HG02588 (cell line): Measurements from ENCODE around the gene HECW1.

Source experiments
- ATAC-seq: cut with Tn5 transposase; IDR thresholded peaks from one replicate; pipeline ENCODE4 v1.9.1; 2021; ENCODE audit warnings: mild to moderate bottlenecking, moderate library complexity; ENCODE audit not compliant: unreplicated experiment

HECW1 gene

DNA sequence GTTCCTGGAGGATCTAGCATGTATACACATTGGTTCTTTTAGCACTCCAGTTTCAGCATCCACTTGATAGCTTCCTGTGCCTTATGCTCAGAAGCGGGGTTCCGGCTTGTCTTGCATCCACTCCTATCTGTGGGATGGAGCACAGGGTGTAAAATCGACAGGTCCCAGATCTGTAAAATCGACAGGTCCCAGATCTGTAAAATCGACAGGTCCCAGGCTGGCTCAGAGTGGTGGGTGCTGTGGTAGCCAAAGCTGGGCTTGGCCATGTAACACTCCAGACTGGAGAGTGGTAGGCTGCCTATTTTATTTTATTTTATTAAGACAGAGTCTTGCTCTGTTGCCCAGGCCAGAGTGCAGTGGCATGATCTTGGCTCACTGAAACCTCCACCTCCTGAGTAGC lies 30.3 kb downstream of the HECW1 start:
- no peak for ATAC-seq

- no peak for ATAC-seq
These were observed 31.6 kb downstream of the HECW1 start for GRCh38 chr7:43143918-43144589.

DNA sequence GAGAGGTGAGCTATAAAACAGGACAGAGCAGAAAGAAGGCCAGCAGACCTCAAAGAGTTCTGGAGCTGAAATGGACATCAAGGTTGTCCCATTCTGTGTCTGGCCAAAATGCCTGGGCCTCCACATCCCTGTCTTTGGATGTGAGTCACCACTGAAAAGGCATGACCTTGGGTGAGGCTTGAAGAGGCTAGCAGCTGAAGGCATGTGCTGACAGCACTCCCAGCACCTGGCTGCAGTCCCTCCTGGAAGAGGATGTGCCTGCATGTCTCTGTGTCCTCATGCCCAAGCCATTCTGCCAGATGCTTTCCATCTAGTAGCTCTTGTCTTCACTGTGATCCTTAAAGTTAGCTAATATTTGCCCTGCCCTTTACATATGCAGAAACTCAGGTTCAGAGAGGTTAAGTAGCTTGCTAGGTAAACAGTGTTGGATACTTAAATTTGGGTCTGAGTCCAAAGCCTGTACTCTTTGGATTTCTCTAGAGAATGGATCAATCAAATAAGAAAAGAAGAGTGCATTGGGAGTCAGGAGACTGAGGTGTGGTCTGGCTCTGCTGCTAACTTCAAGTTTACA lies 35.8 kb downstream of the HECW1 start:
- ATAC-seq, result no peak

DNA sequence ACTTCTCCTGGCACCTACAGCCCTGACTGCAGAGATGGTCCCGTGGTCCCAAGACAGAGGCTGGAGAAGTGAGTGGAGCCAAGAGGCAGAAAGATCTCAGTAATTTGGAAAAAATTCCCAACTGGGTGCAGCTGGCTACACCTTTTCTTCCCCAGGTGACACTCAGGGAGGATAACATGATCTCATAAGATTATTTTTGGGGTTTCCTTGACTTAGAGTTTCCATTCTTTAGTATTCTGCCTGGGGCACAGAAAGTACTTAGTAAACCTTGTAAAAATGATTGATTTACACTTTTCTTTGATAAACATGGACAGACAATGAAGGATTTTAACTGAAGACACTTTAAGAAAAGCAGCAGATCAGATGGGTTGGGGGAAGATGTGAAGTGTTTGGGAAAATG lies 38.6 kb downstream of the HECW1 start:
- no peak for ATAC-seq

DNA sequence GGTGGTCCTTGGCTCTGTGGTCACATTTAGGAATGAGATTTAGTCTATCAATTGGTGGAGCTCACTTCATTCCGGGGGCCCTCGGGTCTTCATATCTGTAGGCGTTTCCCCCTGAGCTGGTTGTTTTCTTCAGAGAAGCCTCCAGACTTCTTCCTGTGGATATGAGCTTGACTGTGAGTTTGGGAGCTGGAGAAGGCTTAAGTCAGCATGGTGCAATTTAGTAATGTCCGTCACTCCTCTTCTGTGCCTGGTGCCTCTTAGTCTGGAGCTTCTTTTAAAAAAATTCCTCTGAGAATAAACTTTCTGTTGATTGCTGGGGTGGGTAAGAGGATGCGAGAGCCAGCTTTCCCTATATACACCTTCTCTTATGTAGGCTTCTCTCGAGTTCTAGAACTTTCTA lies 40.2 kb downstream of the HECW1 start:
- no peak for ATAC-seq

DNA sequence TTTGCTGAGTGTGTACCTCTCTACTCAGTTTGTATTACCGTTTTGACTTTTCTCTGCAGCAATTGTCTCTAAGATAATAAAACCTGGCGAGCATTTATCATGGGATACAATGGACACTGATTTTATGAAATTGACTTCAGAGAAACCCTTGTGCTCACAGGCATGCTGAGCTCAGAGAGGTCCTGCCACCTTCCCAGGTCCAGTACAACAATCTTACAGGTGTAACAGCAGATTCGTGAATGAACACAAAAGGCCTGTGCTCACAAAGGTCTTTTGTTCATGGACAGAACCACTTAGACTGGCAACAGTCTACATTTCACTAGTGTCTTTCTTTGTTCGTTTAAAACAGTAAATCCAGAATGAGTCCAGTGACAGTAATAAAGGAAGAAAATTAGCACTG lies 43.2 kb downstream of the HECW1 start:
- ATAC-seq, result no peak

DNA sequence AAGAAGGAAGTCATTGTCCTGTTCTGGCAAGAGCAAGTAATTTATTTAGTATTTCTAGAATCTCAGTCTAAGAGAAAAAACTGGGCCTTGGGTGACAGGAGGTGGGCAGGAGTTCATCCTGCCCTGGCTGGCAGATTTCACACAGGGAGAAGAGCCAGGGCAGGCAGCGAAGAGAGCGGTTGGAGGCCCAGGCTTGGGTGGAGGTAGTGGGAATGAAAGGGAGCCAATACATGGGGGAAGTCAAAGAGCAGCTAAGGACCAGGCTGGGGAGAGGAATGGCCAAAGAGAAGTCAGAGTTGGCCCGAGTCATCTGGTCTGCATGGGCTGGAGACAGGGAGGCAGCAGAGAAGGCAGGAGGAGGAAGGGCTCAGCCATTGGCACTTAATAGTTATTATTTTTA lies 51.4 kb downstream of the HECW1 start:
- no peak for ATAC-seq

GRCh38 chr7:43164757-43165156 lies 52.3 kb downstream of the HECW1 start:
- peak; percentile 94 for ATAC-seq

- ATAC-seq, result no peak
These were observed 54.2 kb downstream of the HECW1 start for GRCh38 chr7:43166686-43167085.

DNA sequence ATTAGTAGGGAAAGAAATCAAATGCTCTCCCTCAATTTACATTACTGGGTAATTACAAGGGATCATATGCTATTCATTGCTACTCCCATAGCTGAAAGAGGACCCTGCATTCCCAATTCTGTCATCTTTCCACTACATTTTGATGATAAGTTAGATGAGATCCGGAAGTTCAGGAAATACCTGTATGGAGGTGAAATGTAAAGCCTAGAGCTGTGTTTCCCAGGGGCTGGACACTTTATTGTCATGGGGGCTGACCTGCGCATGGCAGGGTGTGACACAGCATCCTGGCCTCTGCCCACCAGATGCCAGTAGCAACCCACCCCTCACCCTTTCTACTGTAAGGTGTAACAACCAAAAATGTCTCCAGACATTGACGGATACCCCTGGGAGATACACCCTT lies 56.6 kb downstream of the HECW1 start:
- ATAC-seq, result no peak

- no peak for ATAC-seq
These were observed 58.1 kb downstream of the HECW1 start for GRCh38 chr7:43170571-43170970.

- ATAC-seq, result no peak
These were observed 63.2 kb downstream of the HECW1 start for GRCh38 chr7:43175570-43176200.

DNA sequence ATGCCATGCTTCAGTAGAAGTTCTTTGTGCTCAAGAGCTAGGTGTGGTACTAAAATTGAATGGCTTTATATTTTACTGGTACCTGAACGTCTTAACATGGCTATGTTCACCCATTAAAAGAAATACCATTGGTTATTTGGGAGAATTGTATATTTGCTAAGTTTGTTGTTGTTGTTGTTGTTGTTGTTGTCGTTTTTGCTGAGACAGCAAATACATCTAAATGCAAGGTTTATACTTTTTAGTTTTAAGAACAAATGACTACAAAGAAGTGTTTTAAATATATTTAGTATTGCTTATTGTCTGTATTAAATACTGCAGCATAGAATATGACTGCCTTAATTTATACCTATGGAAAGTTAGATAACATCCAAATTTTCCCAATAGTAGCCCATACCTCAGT lies 66.9 kb downstream of the HECW1 start:
- ATAC-seq, result no peak

GRCh38 chr7:43192806-43193460 lies 80.5 kb downstream of the HECW1 start:
- ATAC-seq, result no peak

DNA sequence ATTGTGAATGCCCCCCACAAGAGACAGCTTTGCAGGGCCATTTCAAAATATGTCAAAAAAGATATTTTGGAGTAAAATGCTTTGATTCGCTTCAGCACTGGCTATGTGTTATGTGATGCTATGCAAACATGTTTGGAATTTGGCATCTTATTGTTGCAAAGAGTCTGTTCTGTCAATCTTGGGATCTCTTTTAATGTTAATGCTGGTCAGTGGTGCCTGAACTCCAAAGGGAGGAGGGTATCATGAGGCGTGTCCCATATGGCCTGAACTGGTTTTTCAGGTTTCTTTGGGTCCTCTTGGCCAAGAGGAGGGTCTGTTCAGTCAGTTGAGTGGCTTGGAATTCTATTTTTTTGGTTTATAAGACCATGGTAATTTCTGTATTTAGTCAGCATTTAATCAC lies 81.4 kb downstream of the HECW1 start:
- ATAC-seq, result no peak

DNA sequence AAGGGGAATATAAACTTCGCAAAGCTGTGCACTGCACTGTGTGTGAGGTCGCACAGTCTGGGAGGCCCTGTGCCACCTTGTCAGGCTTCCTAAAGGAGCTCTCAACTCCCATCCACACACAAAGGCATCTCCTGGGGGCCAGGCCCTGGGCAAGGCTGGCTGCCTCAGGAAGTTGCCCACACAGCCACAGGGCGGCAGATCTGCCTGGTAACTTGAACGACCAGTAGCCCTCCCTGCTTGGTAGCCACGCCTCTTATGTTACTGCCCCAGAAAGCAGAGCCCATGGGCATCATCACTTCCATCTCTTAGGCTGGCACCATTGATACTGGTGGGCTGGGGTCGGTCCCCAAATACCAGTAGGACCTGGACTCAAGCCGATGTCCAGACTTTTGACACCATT lies 82.8 kb downstream of the HECW1 start:
- ATAC-seq, result no peak

GRCh38 chr7:43195768-43196167 lies 83.3 kb downstream of the HECW1 start:
- no peak for ATAC-seq

- ATAC-seq, result no peak
These were observed 83.9 kb downstream of the HECW1 start for GRCh38 chr7:43196379-43196778.

DNA sequence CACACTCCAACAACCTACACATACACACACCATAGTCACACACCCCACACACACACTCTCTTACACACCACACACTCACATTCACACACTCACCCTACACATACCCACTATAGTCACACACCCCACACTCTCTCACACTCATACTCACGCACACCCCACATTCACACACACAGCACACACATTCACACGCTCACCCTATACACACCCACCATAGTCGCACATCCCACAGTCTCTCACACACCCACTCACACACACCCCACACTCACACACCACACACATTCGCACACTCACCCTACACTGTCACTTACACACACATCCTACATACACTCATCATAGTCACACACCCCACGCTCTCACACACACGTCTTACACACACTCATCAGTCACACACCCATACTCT lies 85.6 kb downstream of the HECW1 start:
- ATAC-seq, result no peak

DNA sequence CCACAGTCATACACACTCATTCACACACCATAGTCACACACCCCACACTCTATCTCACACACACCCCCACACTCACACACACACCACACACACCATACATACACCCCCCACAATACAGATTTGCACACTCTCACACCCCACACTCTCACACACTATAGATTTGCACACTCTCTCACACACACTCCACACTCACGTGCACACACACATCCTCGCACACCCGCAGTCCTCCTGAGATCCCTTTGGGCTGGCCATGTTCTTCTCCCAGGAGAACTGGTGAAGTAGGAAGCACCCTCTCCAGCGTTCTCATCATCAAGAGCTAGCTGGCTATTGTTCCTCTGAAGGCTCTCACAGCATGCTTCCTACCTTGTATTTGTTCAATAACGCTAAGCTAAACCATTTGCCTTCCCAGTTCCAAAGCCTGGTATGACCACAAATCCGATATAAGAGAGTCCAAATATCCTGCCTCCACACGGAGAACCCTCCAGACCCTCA lies 86.2 kb downstream of the HECW1 start:
- ATAC-seq, result no peak

- ATAC-seq, result no peak
These were observed 87.1 kb downstream of the HECW1 start for GRCh38 chr7:43199371-43200160.
